Thyroid gland (tissue), 4 donors: ENCODE measurements around the gene KCNMA1. TPM values are rescaled to one million over a fixed set of nuclear protein-coding genes. Genes with fewer than 3 reads are reported as not detected.

Experiments used
- DNase-seq, 2 donors: peaks; one replicate each; pipeline ENCODE4 v3.0.0-alpha.2; 2019
- H3K27ac ChIP-seq, 3 donors: fragments of 200-600 bp; sonication (generic); 1 replicate in 2 of 3; 2 replicates in 1 of 3; pipeline ENCODE4 v1.5.1; 2016 to 2019; ENCODE audit warnings: mild to moderate bottlenecking in 1 of 3, moderate library complexity in 1 of 3
- H3K27me3 ChIP-seq: fragments of 200-600 bp; sonication (generic); one replicate; pipeline ENCODE4 v1.5.1; 2019
- H3K36me3 ChIP-seq, 2 donors: fragments of 200-600 bp; sonication (generic); one replicate each; pipeline ENCODE4 v1.5.1; 2016 to 2019
- H3K4me1 ChIP-seq, 2 donors: fragments of 200-600 bp; sonication (generic); one replicate each; pipeline ENCODE4 v1.5.1; 2017 to 2019
- H3K4me3 ChIP-seq, 3 donors: fragments of 200-600 bp; sonication (generic); replicated peaks in 1 of 3; 1 replicate in 2 of 3; 2 replicates in 1 of 3; pipeline ENCODE4 v1.5.1; 2016; ENCODE audit warnings: mild to moderate bottlenecking in 1 of 3
- H3K9me3 ChIP-seq: fragments of 200-600 bp; sonication (generic); one replicate; pipeline ENCODE4 v1.5.1; 2017
- POLR2A ChIP-seq, 2 donors: fragments of 450-650 bp; IDR thresholded peaks; one replicate each; pipeline ENCODE4 v1.6.1; 2017; ENCODE audit warnings: antibody characterized with exemption in 2 of 2, mild to moderate bottlenecking in 2 of 2, moderate library complexity in 1 of 2
- WGBS, 2 donors: methylation state at CpG; one replicate each; pipeline ENCODE4 v1.1.5; 2017; 5-methylcytosine and 5-hydroxymethylcytosine counted together
- intact Hi-C: fragments of 100-400 bp; cut with DNase I; formaldehyde crosslinking; loops from one replicate; pipeline ENCODE4 v1.15.1; 2023
- total RNA-seq, 4 donors: library from RNA; depleted of rRNA; stranded (reverse); fragments of >200 nt; gene quantifications; one replicate each; pipeline ENCODE4 v1.2.3, GENCODE V29; 2016
- TF ChIP-seq, protein P1 (sequence below), 6 experiments: fragments of 200-600 bp in 3 of 6; fragments of 450-650 bp in 3 of 6; sonication (generic) in 3 of 6; IDR thresholded peaks; one replicate each; pipeline ENCODE4 v1.5.1; 2016 to 2019; ENCODE audit warnings: antibody characterized with exemption in 6 of 6, mild to moderate bottlenecking in 2 of 6, inconsistent platforms in 1 of 6, moderate library complexity in 1 of 6

Gene KCNMA1
- total RNA-seq, 4 donors from 2014 or later: 2.5 to 5.1 (median 3.6) TPM

DNA sequence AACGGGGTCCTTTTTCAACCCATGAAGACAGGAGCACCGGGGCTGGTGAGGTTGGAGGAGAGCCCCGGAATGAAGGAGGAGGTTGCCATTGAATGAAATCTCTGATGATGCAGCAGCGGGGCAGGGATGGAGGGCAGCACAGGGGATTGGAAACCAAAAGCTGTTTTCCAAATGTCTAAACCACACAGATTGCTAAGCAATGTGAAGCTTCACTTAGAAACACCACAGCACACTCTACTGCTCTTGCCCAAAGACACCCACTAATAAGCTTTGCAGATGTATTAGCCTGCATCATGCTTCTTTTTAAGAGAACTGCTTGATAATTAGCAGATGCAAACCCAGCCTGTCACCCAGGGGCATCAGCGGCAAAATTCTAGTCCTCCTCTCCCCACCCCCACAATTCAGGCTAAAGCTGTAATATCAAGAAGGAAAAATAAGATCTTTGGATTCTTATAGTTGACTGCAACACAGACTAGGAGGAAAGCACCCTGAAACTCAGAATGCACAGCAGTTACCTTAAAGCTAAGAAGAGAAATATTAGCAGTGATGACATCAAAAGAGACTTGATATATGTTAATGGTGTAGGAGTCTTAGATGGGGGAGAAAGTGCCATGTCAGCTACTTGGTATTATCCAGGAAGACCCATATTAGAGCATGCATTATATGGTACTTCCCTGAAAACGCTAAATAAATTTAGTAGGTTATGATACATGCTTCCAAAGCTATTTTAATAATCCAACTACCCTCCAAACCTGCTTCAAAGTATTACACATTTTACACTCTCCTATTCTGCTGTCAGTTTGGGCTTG is 666.7 kb downstream of the KCNMA1 start:
- DNase-seq: no peak
- Histone ChIP-seq H3K36me3 (no peaks in the 10 kb centered on the region), H3K27ac (no peak overlapping the region), H3K27me3 (no peaks in the 10 kb centered on the region), H3K4me3 (no peak overlapping the region), H3K9me3 (no peaks in the 10 kb centered on the region), H3K4me1 (no peaks in the 10 kb centered on the region)
- intact Hi-C loops: no loop called here
- 89 to 90% methylated on average over 6 of the region's 6 CpGs for WGBS, 2 donors
- TF ChIP-seq POLR2A (IDR thresholded peaks at IDR 0.05): no peak
- TF ChIP-seq, protein P1, sequence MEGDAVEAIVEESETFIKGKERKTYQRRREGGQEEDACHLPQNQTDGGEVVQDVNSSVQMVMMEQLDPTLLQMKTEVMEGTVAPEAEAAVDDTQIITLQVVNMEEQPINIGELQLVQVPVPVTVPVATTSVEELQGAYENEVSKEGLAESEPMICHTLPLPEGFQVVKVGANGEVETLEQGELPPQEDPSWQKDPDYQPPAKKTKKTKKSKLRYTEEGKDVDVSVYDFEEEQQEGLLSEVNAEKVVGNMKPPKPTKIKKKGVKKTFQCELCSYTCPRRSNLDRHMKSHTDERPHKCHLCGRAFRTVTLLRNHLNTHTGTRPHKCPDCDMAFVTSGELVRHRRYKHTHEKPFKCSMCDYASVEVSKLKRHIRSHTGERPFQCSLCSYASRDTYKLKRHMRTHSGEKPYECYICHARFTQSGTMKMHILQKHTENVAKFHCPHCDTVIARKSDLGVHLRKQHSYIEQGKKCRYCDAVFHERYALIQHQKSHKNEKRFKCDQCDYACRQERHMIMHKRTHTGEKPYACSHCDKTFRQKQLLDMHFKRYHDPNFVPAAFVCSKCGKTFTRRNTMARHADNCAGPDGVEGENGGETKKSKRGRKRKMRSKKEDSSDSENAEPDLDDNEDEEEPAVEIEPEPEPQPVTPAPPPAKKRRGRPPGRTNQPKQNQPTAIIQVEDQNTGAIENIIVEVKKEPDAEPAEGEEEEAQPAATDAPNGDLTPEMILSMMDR (IDR thresholded peaks at IDR 0.05): no peak

GRCh38 chr10:76969366-76969948 is 668.2 kb downstream of the KCNMA1 start:
- no peaks in the 10 kb centered on the region for H3K9me3 ChIP-seq
- no peak for DNase-seq
- no peak overlapping the region for H3K27ac ChIP-seq
- TF ChIP-seq, protein P1 (IDR thresholded peaks at IDR 0.05): no peak
- no peak for TF ChIP-seq POLR2A (IDR thresholded peaks at IDR 0.05)
- H3K4me1 ChIP-seq: no peaks in the 10 kb centered on the region
- intact Hi-C loops: no loop called here
- no peaks in the 10 kb centered on the region for H3K36me3 ChIP-seq
- WGBS, 2 donors: 67 to 80% methylated on average over 8 to 9 of the region's 9 CpGs
- H3K27me3 ChIP-seq: no peaks in the 10 kb centered on the region
- H3K4me3 ChIP-seq: no peak overlapping the region

DNA sequence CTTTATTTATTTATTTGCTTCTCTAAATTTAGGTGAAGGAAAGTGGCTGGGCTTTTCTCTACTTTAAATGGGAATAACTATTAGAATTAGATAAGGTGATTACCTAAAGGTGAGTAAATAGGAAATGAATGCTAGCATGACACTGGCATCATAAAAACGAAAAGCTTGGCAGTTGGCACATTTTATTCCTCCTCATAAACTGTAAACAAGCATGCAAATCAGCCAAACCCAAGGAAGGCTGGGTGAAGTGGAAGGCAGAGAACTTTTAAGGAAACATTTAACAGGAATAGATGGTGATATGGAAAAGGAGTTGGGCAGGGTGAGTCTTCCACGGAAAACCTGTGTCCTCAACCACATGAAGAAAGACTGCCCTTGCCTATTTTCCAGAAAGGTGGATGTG is 669.1 kb downstream of the KCNMA1 start:
- H3K27me3 ChIP-seq: no peaks in the 10 kb centered on the region
- intact Hi-C loops: no loop called here
- H3K27ac ChIP-seq: no peak overlapping the region
- H3K4me3 ChIP-seq: no peak overlapping the region
- WGBS, 2 donors: 83 to 84% methylated on average over 2 of the region's 2 CpGs
- H3K4me1 ChIP-seq: no peaks in the 10 kb centered on the region
- TF ChIP-seq, protein P1 (IDR thresholded peaks at IDR 0.05): no peak
- TF ChIP-seq POLR2A (IDR thresholded peaks at IDR 0.05): no peak
- H3K36me3 ChIP-seq: no peaks in the 10 kb centered on the region
- no peak for DNase-seq
- H3K9me3 ChIP-seq: no peaks in the 10 kb centered on the region

DNA sequence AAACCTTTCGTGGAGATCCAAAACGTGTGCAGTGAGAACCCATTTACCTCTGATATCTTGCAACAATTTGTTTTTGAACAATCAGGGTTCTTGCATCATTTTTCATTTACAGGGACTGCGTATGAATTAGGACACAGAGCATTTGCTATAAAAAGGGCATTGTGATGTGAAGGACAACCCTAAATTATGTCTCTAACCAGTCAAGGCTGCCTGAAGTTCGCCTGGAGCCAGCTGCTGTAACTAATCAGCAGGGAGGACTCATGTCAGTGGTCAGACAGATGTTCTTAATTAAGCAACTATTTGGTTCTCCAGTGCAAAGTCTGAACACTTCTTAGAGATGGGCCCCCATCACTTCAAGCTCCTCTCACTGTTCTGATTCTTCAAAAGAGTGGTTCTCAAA is 674.8 kb downstream of the KCNMA1 start:
- no peak for DNase-seq
- no peak overlapping the region for H3K4me3 ChIP-seq
- no peaks in the 10 kb centered on the region for H3K27me3 ChIP-seq
- H3K9me3 ChIP-seq: no peaks in the 10 kb centered on the region
- H3K4me1 ChIP-seq: no peaks in the 10 kb centered on the region
- intact Hi-C loops: no loop called here
- no peaks in the 10 kb centered on the region for H3K36me3 ChIP-seq
- 77 to 83% methylated on average over 4 of the region's 4 CpGs for WGBS, 2 donors
- H3K27ac ChIP-seq: no peak overlapping the region
- TF ChIP-seq POLR2A (IDR thresholded peaks at IDR 0.05): no peak
- TF ChIP-seq, protein P1 (IDR thresholded peaks at IDR 0.05): no peak

GRCh38 chr10:76961841-76962240 is 675.8 kb downstream of the KCNMA1 start:
- DNase-seq: no peak
- H3K9me3 ChIP-seq: no peaks in the 10 kb centered on the region
- no peak overlapping the region for H3K27ac ChIP-seq
- no peaks in the 10 kb centered on the region for H3K36me3 ChIP-seq
- intact Hi-C loops: no loop called here
- no peaks in the 10 kb centered on the region for H3K27me3 ChIP-seq
- H3K4me3 ChIP-seq: no peak overlapping the region
- 79 to 84% methylated on average over 5 of the region's 5 CpGs for WGBS, 2 donors
- TF ChIP-seq POLR2A (IDR thresholded peaks at IDR 0.05): no peak
- TF ChIP-seq, protein P1 (IDR thresholded peaks at IDR 0.05): no peak
- no peaks in the 10 kb centered on the region for H3K4me1 ChIP-seq
